ENCODE measurements around the gene SLC7A14.

- TF ChIP-seq POLR2AphosphoS5 (IDR thresholded peaks at IDR 0.05; ENCODE audit: borderline replicate concordance, low read depth, low read length), result no peak
- TF ChIP-seq EZH2 (IDR thresholded peaks at IDR 0.05), result no peak
- TF ChIP-seq FOXP2 (optimal IDR thresholded peaks at IDR 0.05; ENCODE audit: control extremely low read depth, extremely low read length, insufficient read depth), result no peak
Measured at GRCh38 chr3:170608475-170608874, 22.6 kb upstream of the SLC7A14 start.
